Measurements from ENCODE around the gene DAGLA. TPM values are rescaled to one million over a fixed set of nuclear protein-coding genes. Genes with fewer than 3 reads are reported as not detected.

Gene DAGLA
- total RNA-seq, 3 donors from 2014 or later: 7.2 to 12.0 (median 11.9) TPM

- intact Hi-C loops (cut with DNase I, micrococcal nuclease): no loop called here
- ATAC-seq (no peak), DNase-seq (no peak)
- no peak overlapping the region for H3K4me3 ChIP-seq
- no peaks in the 10 kb centered on the region for H3K36me3 ChIP-seq (ENCODE audit: low read depth)
- no peak for TF ChIP-seq CTCF (IDR thresholded peaks at IDR 0.05)
- peaks cover 4% of the 10 kb centered on the region for H3K4me1 ChIP-seq (ENCODE audit: low read depth)
- H3K9me3 ChIP-seq: no peaks in the 10 kb centered on the region
These were observed 82.0 kb downstream of the DAGLA start for GRCh38 chr11:61762223-61762615.

GRCh38 chr11:61762798-61763197 is 82.6 kb downstream of the DAGLA start:
- Histone ChIP-seq H3K36me3 (ENCODE audit: low read depth) (no peaks in the 10 kb centered on the region), H3K4me1 (ENCODE audit: low read depth) (no peaks in the 10 kb centered on the region), H3K4me3 (no peak overlapping the region), H3K9me3 (no peaks in the 10 kb centered on the region)
- ATAC-seq: no peak
- no peak for DNase-seq
- no peak for TF ChIP-seq CTCF (IDR thresholded peaks at IDR 0.05)
- intact Hi-C loops (cut with DNase I, micrococcal nuclease): no loop called here

DNA sequence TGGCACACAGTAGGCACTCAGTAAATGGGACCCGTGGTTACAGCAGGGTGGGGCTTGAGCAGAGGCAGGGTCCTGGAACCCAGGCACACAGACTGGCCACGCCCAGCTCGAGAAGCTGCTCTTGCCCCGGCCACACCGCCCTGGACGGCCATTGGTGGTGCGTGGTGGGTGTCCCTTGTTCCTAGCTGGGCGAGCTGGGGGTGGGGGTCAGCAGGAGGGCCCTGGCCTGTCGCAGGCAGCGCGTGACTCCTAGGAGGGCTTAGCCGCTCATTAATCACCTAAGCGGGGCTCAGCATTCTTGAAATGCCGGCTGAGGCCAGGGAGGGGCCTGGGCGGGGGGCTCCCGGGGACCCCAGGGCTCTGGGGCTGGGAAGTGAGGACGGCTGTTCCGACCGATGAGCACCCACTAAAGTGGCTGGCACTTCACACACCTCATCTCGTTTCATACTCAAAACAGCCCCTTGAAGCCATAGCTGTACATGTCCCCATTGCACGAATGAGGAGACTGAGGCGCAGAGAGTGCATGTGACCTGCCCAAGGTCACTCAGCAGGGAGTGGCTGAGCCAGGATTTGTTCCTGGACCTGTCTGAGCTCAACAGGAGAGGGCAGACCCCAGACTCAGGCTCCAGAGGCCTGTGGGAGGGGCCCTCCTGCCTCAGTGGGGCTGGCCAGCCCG is 83.9 kb downstream of the DAGLA start:
- Histone ChIP-seq H3K36me3 (ENCODE audit: low read depth) (no peaks in the 10 kb centered on the region), H3K4me3 (no peak overlapping the region), H3K4me1 (ENCODE audit: low read depth) (no peaks in the 10 kb centered on the region), H3K9me3 (no peaks in the 10 kb centered on the region)
- DNase-seq: no peak
- TF ChIP-seq CTCF (IDR thresholded peaks at IDR 0.05): no peak
- no peak for ATAC-seq
- intact Hi-C loops (cut with DNase I, micrococcal nuclease): no loop called here

DNA sequence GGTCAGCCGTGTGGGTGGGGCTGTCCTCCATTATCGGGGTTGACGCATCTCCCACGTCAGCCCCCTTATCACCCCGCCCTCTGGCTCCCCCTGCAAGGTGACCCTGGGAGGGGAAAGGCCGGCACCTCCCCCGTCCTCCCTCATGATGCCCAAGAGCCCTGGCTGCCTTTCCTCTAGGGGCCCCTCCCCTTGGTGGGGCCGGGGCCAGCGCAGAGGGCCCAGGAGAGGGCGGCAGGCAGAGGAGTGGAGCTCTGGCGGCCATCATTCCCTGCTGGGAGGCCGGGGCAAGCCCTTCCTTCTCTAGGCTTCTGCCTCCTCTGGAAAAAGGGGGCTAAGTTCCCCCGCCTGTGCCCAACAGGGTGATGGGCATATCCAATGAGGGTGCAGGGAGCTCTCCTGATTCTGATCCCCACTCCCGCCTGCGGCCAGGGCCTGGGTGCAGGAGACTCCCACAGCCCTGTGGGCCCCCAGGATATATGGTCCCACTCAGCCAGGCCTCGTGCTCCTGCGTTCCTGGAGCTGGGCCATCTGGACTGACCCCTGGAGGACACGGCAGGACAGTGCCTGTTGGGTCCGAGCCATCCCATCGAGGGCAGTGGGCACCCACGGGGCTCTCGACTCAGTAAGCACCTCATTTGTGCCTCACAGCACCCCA is 84.5 kb downstream of the DAGLA start:
- TF ChIP-seq CTCF (IDR thresholded peaks at IDR 0.05): no peak
- intact Hi-C loops (cut with DNase I, micrococcal nuclease): no loop called here
- no peak for DNase-seq
- no peak for ATAC-seq
- no peaks in the 10 kb centered on the region for H3K9me3 ChIP-seq
- H3K36me3 ChIP-seq (ENCODE audit: low read depth): no peaks in the 10 kb centered on the region
- no peak overlapping the region for H3K4me3 ChIP-seq
- H3K4me1 ChIP-seq (ENCODE audit: low read depth): no peaks in the 10 kb centered on the region

GRCh38 chr11:61765550-61766253 is 85.5 kb downstream of the DAGLA start:
- Histone ChIP-seq H3K9me3 (no peaks in the 10 kb centered on the region), H3K4me1 (ENCODE audit: low read depth) (no peaks in the 10 kb centered on the region), H3K36me3 (ENCODE audit: low read depth) (no peaks in the 10 kb centered on the region), H3K4me3 (no peak overlapping the region)
- intact Hi-C loops (cut with DNase I, micrococcal nuclease): no loop called here
- no peak for TF ChIP-seq CTCF (IDR thresholded peaks at IDR 0.05)
- no peak for DNase-seq
- ATAC-seq: no peak
